ENCODE results near the gene KIF17.

- TF ChIP-seq CTCF (IDR thresholded peaks at IDR 0.05) (no peak), POLR2AphosphoS5 (IDR thresholded peaks at IDR 0.05) (no peak), POLR2A (IDR thresholded peaks at IDR 0.05) (no peak)
These were observed 65.5 kb downstream of the KIF17 start for GRCh38 chr1:20652300-20652699.

Measured in suprapubic skin (tissue), 4 donors.